Subcutaneous preadipocyte (primary cell): ENCODE measurements around the gene SNAPIN. TPM values are rescaled to one million over a fixed set of nuclear protein-coding genes. Genes with fewer than 3 reads are reported as not detected.

Experiments used
- small RNA-seq: library from RNA; depleted of rRNA; stranded (forward); fragments of <200 nt; gene quantifications from one replicate; pipeline ENCODE3, GENCODE V24; 2012
- total RNA-seq: library from RNA; depleted of rRNA; stranded (reverse); fragments of >200 nt; gene quantifications from 2 replicates; pipeline ENCODE4 v1.2.3, GENCODE V29; 2012

The SNAPIN gene, protein sequence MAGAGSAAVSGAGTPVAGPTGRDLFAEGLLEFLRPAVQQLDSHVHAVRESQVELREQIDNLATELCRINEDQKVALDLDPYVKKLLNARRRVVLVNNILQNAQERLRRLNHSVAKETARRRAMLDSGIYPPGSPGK
- total RNA-seq: 45.6 and 50.6 TPM in 2 replicates

DNA sequence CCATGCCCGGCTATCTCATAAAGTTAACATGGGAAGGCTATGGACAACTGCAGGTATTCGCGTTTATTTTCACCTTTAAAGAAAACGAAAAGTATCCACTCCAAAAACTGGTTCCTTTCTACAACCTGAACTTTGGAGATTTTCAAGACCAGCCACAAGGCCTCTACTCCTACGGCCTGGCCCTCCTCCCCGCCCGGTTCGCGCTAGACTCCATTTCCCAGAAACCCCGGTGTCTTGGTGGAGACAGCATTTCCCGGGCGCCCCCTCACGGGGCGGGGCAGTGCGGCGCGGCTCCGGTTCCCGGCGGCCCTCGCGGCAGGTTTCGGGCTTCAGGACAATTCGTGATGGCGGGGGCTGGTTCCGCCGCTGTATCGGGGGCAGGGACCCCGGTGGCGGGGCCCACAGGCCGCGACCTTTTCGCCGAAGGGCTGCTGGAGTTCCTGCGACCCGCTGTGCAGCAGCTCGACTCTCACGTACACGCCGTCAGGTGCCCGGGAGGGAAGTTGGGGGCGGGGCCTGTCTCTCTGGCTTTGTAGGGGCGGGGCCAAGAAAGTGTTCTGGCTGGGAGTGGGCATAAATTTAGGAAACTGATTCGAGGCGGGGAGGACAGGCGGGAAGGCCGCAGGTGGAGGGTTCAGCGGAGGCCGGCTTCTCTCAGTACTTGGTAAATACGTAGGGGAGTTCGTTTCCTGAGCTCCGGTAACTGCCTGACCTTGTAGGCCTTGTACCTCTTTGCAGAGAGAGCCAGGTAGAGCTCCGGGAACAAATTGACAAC is at the start of gene SNAPIN:
Gene SNAPIN (plus strand): TSS at position 304 of the 775 bp plus-strand sequence. CDS start 41 bp downstream, at position 345.

GRCh38 chr1:153612755-153613331 is 45.7 kb upstream of the SNAPIN start, which contains the start of gene S100A16:
TSS of gene S100A16 (minus strand) at chr1:153613137. CDS start at chr1:153608151, 4,986 bp downstream.

DNA sequence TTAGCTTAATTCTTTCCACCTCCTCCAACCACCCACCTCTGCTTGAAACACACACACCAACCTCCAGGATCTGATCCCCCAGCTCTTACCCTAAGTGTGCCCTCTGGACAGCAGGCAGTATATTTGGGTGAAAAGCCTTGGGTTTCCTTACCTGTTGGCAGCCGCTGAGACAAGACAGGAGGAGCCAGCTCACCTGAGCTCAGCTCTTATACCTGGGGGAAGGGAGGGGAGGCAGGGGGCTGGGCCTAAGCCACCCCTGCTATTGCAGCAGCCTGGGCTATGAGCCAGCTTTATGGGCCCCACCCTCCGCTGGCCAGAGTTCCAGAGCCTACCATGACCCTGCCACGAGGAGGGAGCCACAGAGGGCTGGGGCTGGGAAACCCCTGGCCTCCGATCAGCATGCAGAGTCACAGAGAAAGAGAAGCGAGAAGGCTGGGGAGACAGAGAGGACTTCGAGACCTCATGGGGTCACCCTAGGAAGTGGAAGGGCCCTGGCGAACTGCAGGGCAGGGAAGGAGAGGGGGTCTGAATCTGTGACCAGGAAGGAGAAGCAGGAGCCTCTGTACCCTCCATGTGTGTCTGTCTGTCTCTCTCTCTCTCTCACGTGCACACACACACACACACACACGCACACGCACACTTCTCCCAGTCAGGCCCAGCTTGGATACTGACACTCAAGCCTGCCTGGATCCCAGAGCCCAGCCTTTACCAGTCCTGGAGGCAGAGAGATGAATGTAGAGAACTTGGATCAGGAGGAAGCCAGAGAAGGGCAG is 42.2 kb upstream of the SNAPIN start, which contains the start of gene S100A14:
Gene S100A14 (minus strand): TSS at position 182 of the 773 bp plus-strand sequence. CDS start 467 bp downstream, outside the sequence.

GRCh38 chr1:153626904-153627714 is 31.4 kb upstream of the SNAPIN start, which contains the start of gene S100A13:
TSS of gene S100A13 (minus strand) at chr1:153627505. CDS start at chr1:153626472, 1,033 bp downstream.

GRCh38 chr1:153627715-153628626 is 30.5 kb upstream of the SNAPIN start, which contains the start of gene S100A1:
TSS of gene S100A1 (plus strand) at chr1:153628434. CDS start at chr1:153630522, 2,088 bp downstream.

DNA sequence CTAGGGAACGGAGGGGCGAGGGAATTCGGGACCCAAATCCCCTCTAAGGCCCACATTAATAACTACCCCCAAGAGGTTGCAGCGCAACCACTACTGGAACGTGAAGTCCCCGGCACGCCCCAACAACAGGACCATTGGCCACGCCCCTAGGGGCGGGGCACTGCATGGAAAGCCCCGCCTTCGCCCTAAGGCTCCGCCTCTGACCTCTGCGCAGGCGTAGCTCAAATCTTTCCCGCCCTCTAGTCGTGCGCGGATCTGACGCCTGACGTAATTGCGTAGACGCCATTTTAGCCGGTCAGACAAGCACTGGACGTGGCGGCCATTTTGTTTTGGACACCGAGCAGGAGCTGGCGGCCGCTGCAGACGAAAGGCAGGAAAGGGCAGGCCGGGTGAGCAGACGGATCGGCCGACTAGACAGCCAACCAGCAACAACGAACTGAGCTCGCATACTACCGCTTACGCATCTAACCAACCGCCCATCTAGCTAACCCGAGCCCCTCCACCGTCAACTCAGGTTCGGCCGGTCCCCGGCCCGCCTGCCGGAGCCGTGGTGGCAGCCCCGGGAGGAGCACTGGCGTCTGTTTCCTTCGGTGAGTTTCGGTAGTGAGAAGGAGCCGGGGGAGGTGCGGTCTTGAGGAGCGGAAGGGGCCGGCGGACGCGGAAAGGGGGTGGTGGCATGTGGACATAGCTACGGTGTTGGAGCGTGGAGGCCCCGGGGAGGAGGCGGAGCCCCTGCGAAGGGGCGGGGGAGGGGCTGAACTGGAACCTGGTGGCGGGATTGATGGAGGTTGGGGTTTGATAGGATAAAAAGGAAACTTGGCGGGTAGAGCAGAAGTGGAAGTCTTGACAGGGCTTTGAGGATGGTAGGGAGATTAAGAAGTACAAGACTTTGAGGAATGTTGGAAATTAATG is 24.5 kb upstream of the SNAPIN start, which contains the start of gene CHTOP:
Gene CHTOP (plus strand): TSS at position 313 of the 912 bp plus-strand sequence. CDS start 2,523 bp downstream, outside the sequence.

DNA sequence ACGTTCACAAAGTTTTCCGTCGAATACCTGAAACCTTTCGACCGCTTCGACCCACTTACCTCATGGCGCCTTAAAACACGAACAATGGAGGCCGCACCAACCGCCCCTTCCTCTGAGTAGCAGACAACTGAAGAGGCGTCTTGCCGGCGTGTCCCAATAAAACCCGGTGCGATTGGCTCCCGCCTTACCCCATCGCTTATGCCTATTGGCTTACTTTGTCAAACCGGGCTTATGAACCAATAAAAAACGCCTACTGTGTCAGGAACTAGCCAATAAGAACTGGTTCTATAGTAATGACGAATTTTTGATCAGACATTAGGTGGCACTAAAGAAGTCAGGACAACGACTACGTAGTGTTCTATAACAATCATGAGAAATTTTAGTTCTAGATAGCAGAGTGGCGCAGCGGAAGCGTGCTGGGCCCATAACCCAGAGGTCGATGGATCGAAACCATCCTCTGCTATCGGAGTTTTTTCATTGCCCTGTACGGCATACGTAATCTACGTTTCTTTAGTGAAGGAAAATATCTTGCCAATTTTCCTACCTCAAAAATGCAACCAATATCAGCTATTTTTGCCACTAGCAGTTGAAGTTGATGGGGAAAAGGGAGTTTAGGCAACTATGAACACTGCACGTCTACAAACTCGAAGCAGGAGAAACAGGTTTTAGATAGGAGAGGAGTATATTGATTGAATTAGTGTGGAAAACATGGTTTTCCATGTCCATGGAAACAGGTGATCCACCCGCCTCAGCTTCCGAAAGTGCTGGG is 12.5 kb downstream of the SNAPIN start, which contains the start of gene ILF2:
Gene ILF2 (minus strand): TSS at position 135 of the 769 bp plus-strand sequence. CDS start 71 bp downstream, at position 64.

DNA sequence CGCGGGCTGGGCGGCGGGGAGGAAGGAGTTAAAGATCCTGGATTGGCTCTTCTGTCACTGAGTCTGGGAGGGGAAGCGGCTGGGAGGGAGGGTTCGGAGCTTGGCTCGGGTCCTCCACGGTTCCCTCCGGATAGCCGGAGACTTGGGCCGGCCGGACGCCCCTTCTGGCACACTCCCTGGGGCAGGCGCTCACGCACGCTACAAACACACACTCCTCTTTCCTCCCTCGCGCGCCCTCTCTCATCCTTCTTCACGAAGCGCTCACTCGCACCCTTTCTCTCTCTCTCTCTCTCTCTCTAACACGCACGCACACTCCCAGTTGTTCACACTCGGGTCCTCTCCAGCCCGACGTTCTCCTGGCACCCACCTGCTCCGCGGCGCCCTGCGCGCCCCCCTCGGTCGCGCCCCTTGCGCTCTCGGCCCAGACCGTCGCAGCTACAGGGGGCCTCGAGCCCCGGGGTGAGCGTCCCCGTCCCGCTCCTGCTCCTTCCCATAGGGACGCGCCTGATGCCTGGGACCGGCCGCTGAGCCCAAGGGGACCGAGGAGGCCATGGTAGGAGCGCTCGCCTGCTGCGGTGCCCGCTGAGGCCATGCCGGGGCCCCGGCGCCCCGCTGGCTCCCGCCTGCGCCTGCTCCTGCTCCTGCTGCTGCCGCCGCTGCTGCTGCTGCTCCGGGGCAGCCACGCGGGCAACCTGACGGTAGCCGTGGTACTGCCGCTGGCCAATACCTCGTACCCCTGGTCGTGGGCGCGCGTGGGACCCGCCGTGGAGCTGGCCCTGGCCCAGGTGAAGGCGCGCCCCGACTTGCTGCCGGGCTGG is 20.2 kb downstream of the SNAPIN start, which contains the start of gene NPR1:
Gene NPR1 (plus strand): TSS at position 170 of the 818 bp plus-strand sequence. CDS start 421 bp downstream, at position 591.

Small RNA genes lying within 50 kb of the gene (small RNA-seq; reads per million reads assigned to genes)
- gene MIR8083 (not detected), gene RN7SL372P (not detected)

Other genes starting within 250 kb of the SNAPIN start
- not detected in 2 replicates for gene S100A7A, start 242.2 kb upstream of the SNAPIN start, total RNA-seq
- not detected in 2 replicates for gene S100A7, start 198.1 kb upstream of the SNAPIN start, total RNA-seq
- 1,114 and 1,653 TPM in 2 replicates for gene S100A6, start 122.7 kb upstream of the SNAPIN start, total RNA-seq
- 0.37 and 0.39 TPM in 2 replicates for gene S100A5, start 117.8 kb upstream of the SNAPIN start, total RNA-seq
- gene S100A4, start 112.9 kb upstream of the SNAPIN start, total RNA-seq: 432 and 695 TPM in 2 replicates
- gene S100A3, start 109.4 kb upstream of the SNAPIN start, total RNA-seq: 18.6 and 22.0 TPM in 2 replicates
- 1.5 and 1.6 TPM in 2 replicates for gene S100A2, start 92.9 kb upstream of the SNAPIN start, total RNA-seq
- gene S100A16, start 45.6 kb upstream of the SNAPIN start, total RNA-seq: 537 and 634 TPM in 2 replicates
- 0.39 and 0.73 TPM in 2 replicates for gene S100A14, start 42.4 kb upstream of the SNAPIN start, total RNA-seq
- gene S100A13, start 31.2 kb upstream of the SNAPIN start, total RNA-seq: 75.7 and 148 TPM in 2 replicates
- gene S100A1, start 30.3 kb upstream of the SNAPIN start, total RNA-seq: not detected in 2 replicates
- gene CHTOP, start 24.6 kb upstream of the SNAPIN start, total RNA-seq: 33.1 and 46.3 TPM in 2 replicates
- gene ILF2, start 12.3 kb downstream of the SNAPIN start, total RNA-seq: 162 and 184 TPM in 2 replicates
- gene NPR1, start 20.0 kb downstream of the SNAPIN start, total RNA-seq: 6.2 and 6.3 TPM in 2 replicates
- gene INTS3, start 69.3 kb downstream of the SNAPIN start, total RNA-seq: 40.4 and 53.8 TPM in 2 replicates
- 14.3 and 19.4 TPM in 2 replicates for gene SLC27A3, start 116.7 kb downstream of the SNAPIN start, total RNA-seq